K562 (cell line): Measurements from ENCODE around the gene XPO4. TPM values are rescaled to one million over a fixed set of nuclear protein-coding genes. Genes with fewer than 3 reads are reported as not detected.
"Not testable (repeated sequence)": the region's sequence is repeated elsewhere in the genome, so short reads cannot be mapped to it uniquely, and the experiment has no call there.

Experiments used
- ATAC-seq: fragments of 200-7000 bp; cut with Tn5 transposase; 3 replicates; pipeline ENCODE4 v1.9.1; 2020; ENCODE audit warnings: moderate library complexity
- BruUV-seq: library from RNA; stranded (reverse); fragments of 400-500 nt; replicated peaks from 2 replicates; lab custom pipeline; 2021; lab: Mats Ljungman, UMichigan
- CTCF ChIA-PET: fragments of 300-600 bp; formaldehyde crosslinking; extraction: SDS; loops from one replicate; lab custom pipeline; 2021; ENCODE audit warnings: low intra/inter-chr PET ratio; lab: Yijun Ruan, JAX
- POLR2A ChIA-PET: fragments of 300-600, 350-650 bp; sonication (Branson Sonifier 250); formaldehyde crosslinking; extraction: SDS; loops from one replicate; lab custom pipeline; 2021; ENCODE audit warnings: antibody characterized with exemption, inconsistent platforms; lab: Yijun Ruan, JAX
- DNase-seq, 4 experiments: peaks; one replicate each; pipeline versions ENCODE4 v3.0.0 to v3.0.0-alpha.2; 2011 to 2018; ENCODE audit warnings: low spot score in 3 of 4, mixed read lengths in 3 of 4; ENCODE audit errors: extremely low read depth in 1 of 4
- FAIRE-seq: peaks from 2 replicates; lab custom pipeline; 2011; peaks lifted over from hg19 to GRCh38; lab: Jason Lieb, UNC
- H2AFZ ChIP-seq: 2 replicates; pipeline ENCODE4 v1.6.0; 2011; ENCODE audit warnings: low read depth, low read length, control low read depth, inconsistent platforms
- H3K27ac ChIP-seq: fragments of 200-600 bp; 3 replicates; pipeline ENCODE4 v1.8.0; 2011; ENCODE audit warnings: low read depth, mild to moderate bottlenecking, control low read depth, inconsistent platforms, low read length, moderate library complexity, mixed read lengths; ENCODE audit errors: extremely low read depth
- H3K27me3 ChIP-seq, 2 experiments: fragments of 300-600 bp in 1 of 2; 2 replicates in 1 of 2; 3 replicates in 1 of 2; pipeline versions ENCODE4 v1.6.0 to v1.8.0; 2011; ENCODE audit warnings: inconsistent platforms in 2 of 2, low read length in 2 of 2, mild to moderate bottlenecking in 1 of 2, mixed read lengths in 1 of 2, moderate library complexity in 1 of 2; ENCODE audit not compliant: control insufficient read depth in 2 of 2, insufficient read depth in 2 of 2
- H3K36me3 ChIP-seq: fragments of 300-600 bp; 3 replicates; pipeline ENCODE4 v1.8.0; 2011; ENCODE audit warnings: mild to moderate bottlenecking, low read length, inconsistent platforms; ENCODE audit not compliant: control insufficient read depth, insufficient read depth
- H3K4me1 ChIP-seq, 2 experiments: fragments of 200-600 bp in 1 of 2; replicated peaks in 1 of 2; 2 replicates in 1 of 2; 3 replicates in 1 of 2; pipeline versions ENCODE4 v1.5.1 to v1.8.0; 2011; ENCODE audit warnings: inconsistent platforms in 2 of 2, low read length in 2 of 2, mild to moderate bottlenecking in 1 of 2, mixed read lengths in 1 of 2, moderate library complexity in 1 of 2; ENCODE audit not compliant: control insufficient read depth in 2 of 2, insufficient read depth in 2 of 2
- H3K4me2 ChIP-seq: 2 replicates; pipeline ENCODE4 v1.6.1; 2011; ENCODE audit warnings: low read length, control low read depth, inconsistent platforms, mixed read lengths; ENCODE audit not compliant: insufficient read depth
- H3K4me3 ChIP-seq: fragments of 200-600 bp; sonication (generic), shearing (Covaris generic); 2 replicates; pipeline ENCODE4 v1.5.1; 2016; ENCODE audit warnings: control low read depth, inconsistent platforms
- H3K79me2 ChIP-seq: fragments of 200-600 bp; 3 replicates; pipeline ENCODE4 v1.8.0; 2011; ENCODE audit warnings: low read length, inconsistent platforms; ENCODE audit not compliant: control insufficient read depth, insufficient read depth
- H3K9ac ChIP-seq, 2 experiments: 2 replicates each; pipeline versions ENCODE4 v1.6.0 to v1.6.1; 2011; ENCODE audit warnings: low read depth in 2 of 2, low read length in 2 of 2, control low read depth in 1 of 2, inconsistent platforms in 1 of 2, mild to moderate bottlenecking in 1 of 2, mixed read lengths in 1 of 2; ENCODE audit not compliant: insufficient read depth in 1 of 2
- H3K9me1 ChIP-seq: one replicate; pipeline ENCODE4 v1.6.0; 2011; ENCODE audit warnings: inconsistent platforms, mild to moderate bottlenecking, low read length, moderate library complexity; ENCODE audit not compliant: control insufficient read depth, insufficient read depth
- H3K9me3 ChIP-seq: replicated peaks from 2 replicates; pipeline ENCODE4 v1.5.1; 2011; ENCODE audit warnings: low read depth, low read length, inconsistent platforms; ENCODE audit not compliant: control insufficient read depth, insufficient read depth
- H4K20me1 ChIP-seq: replicated peaks from 2 replicates; pipeline ENCODE4 v1.6.1; 2011; ENCODE audit warnings: low read length, inconsistent platforms, mixed read lengths; ENCODE audit not compliant: control insufficient read depth, insufficient read depth
- HDAC2 ChIP-seq: fragments of 450-650 bp; IDR thresholded peaks from 2 replicates; pipeline ENCODE4 v1.6.1; 2016; ENCODE audit warnings: mild to moderate bottlenecking
- RAD21 ChIP-seq, 2 experiments: fragments of 250-450 bp in 1 of 2; fragments of 450-650 bp in 1 of 2; sonication (Bioruptor Pico) in 1 of 2; formaldehyde crosslinking in 1 of 2; IDR thresholded peaks in 1 of 2; conservative IDR thresholded peaks in 1 of 2; 2 replicates each; pipeline versions ENCODE4 v1.4.0 to v1.8.0; 2020 to 2022; ENCODE audit warnings: mild to moderate bottlenecking in 2 of 2, moderate library complexity in 1 of 2
- TCF3 ChIP-seq: sonication (generic); formaldehyde crosslinking; IDR thresholded peaks from 2 replicates; pipeline ENCODE4 v1.4.0; 2020; ENCODE audit warnings: mild to moderate bottlenecking, missing genetic modification reagents
- XRCC5 ChIP-seq: fragments of 200-400 bp; formaldehyde crosslinking; IDR thresholded peaks from 2 replicates; pipeline ENCODE4 v1.6.1; 2017; ENCODE audit warnings: low read depth, mild to moderate bottlenecking, low read length
- ZNF316 ChIP-seq: fragments of 450-650 bp; IDR thresholded peaks from 2 replicates; pipeline ENCODE4 v1.6.1; 2016
- WGBS: fragments of 100-300 bp; shearing (Covaris generic); methylation state at CpG from one replicate; pipeline ENCODE4 v1.1.6; 2016; ENCODE audit warnings: low coverage, mixed read lengths; ENCODE audit not compliant: insufficient coverage; ENCODE audit errors: missing lambda C conversion rate; 5-methylcytosine and 5-hydroxymethylcytosine counted together
- in situ Hi-C: fragments of 300-500 bp; cut with MboI; formaldehyde crosslinking; loops from 4 replicates; pipeline ENCODE4 v1.15.0; 2018; ENCODE audit warnings: inconsistent platforms, mixed read lengths
- intact Hi-C: fragments of 100-400 bp; cut with micrococcal nuclease; formaldehyde crosslinking; loops from 2 replicates; pipeline ENCODE4 v1.14.2; 2022
- polyA plus RNA-seq, 8 experiments: library from polyadenylated mRNA; depleted of rRNA in 4 of 8; stranded (reverse) in 5 of 8; unstranded in 3 of 8; fragments of >200 nt; fragmentation: Nextera tagmentation in 2 of 8; fragmentation: Illumina TruSeq in 1 of 8; extraction: Ambion mirVana in 2 of 8; extraction: Trizol in 1 of 8; gene quantifications; 2 replicates each; pipeline versions ENCODE4 v1.2.1 to v1.2.3, GENCODE V29; 2011 to 2014; ENCODE audit warnings: inconsistent platforms in 1 of 8, missing spikeins in 1 of 8
- total RNA-seq, 7 experiments: library from RNA; depleted of rRNA in 6 of 7; stranded (reverse); fragments of >200 nt in 6 of 7; fragmentation: Illumina TruSeq in 2 of 7; extraction: Trizol in 2 of 7; gene quantifications; 2 replicates each; pipeline versions ENCODE4 v1.2.1 to v1.2.3, GENCODE V29; 2011 to 2021; ENCODE audit warnings: low replicate concordance in 1 of 7
- TF ChIP-seq, protein P1 (sequence below): fragments of 250-450 bp; sonication (Bioruptor Pico); IDR thresholded peaks from 2 replicates; pipeline ENCODE4 v1.5.0; 2021
- TF ChIP-seq, protein P2 (sequence below): IDR thresholded peaks from 3 replicates; pipeline ENCODE4 v1.6.1; 2011; ENCODE audit warnings: borderline replicate concordance, mild to moderate bottlenecking; ENCODE audit not compliant: insufficient read length, insufficient read depth
- TF ChIP-seq, protein P3 (sequence below): sonication (generic); formaldehyde crosslinking; IDR thresholded peaks from 2 replicates; pipeline ENCODE4 v1.8.1; 2022; ENCODE audit warnings: missing genetic modification reagents

Gene XPO4
- total and polyA plus RNA-seq, 9 of the 15 experiments (the other 6 are each of a cell fraction or from before 2014, with no cell fraction given) = 5.5 to 25.1 (median 17.5) TPM

DNA sequence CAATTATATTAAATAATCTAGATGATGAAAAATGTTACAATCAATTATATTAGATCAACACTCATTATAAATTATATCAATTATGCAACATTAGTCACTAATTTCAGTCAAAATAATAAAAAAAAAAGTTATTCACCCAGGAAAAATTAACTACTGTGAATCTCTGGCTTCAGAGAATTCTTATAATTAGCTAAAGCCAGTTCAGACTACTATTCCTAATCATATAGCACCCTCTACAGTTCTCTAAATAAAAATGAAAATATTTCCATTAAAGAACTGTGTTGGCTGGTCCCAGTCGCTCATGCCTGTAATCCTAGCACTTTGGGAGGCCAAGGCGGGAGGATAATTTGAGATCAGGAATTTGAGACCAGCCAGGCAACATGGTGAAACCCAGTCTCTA lies 33.0 kb downstream of the XPO4 start (continued):
- TF ChIP-seq, protein P1, sequence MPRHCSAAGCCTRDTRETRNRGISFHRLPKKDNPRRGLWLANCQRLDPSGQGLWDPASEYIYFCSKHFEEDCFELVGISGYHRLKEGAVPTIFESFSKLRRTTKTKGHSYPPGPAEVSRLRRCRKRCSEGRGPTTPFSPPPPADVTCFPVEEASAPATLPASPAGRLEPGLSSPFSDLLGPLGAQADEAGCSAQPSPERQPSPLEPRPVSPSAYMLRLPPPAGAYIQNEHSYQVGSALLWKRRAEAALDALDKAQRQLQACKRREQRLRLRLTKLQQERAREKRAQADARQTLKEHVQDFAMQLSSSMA (CRISPR knock-in tag) = no peak
- TF ChIP-seq RAD21 (CRISPR knock-in tag; conservative IDR thresholded peaks at IDR 0.05 in 1 of 2, IDR thresholded peaks at IDR 0.05 in 1 of 2) = peak in 1 of 2 experiments; percentile 16; a peak in 1 of 4 replicates
- no peak for TF ChIP-seq HDAC2
- no peak for TF ChIP-seq XRCC5
- TF ChIP-seq, protein P2, sequence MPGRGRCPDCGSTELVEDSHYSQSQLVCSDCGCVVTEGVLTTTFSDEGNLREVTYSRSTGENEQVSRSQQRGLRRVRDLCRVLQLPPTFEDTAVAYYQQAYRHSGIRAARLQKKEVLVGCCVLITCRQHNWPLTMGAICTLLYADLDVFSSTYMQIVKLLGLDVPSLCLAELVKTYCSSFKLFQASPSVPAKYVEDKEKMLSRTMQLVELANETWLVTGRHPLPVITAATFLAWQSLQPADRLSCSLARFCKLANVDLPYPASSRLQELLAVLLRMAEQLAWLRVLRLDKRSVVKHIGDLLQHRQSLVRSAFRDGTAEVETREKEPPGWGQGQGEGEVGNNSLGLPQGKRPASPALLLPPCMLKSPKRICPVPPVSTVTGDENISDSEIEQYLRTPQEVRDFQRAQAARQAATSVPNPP = no peak
- TF ChIP-seq, protein P3, sequence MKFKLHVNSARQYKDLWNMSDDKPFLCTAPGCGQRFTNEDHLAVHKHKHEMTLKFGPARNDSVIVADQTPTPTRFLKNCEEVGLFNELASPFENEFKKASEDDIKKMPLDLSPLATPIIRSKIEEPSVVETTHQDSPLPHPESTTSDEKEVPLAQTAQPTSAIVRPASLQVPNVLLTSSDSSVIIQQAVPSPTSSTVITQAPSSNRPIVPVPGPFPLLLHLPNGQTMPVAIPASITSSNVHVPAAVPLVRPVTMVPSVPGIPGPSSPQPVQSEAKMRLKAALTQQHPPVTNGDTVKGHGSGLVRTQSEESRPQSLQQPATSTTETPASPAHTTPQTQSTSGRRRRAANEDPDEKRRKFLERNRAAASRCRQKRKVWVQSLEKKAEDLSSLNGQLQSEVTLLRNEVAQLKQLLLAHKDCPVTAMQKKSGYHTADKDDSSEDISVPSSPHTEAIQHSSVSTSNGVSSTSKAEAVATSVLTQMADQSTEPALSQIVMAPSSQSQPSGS = no peak

DNA sequence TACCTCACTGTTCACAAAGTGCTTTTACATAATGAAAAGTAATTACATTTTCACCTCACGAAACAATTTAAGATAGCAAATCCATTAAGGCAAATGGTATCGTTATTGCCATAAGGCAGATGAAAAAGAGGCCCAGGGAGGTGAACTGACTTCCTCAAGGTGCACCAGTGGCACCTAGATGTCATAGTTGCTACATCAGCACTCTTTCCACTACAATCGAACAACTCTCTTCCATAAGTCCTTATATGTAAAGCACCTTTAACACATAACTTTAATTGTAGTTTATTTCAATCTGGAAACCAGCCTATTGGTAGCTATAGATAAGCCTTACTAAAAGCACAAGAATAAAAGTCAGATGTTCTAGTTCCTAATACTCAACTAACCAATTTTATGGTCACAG lies 35.1 kb downstream of the XPO4 start:
- no peaks in the 10 kb centered on the region for H3K27me3 ChIP-seq
- BruUV-seq = no TSS peak
- H3K79me2 ChIP-seq = peaks cover 85% of the 10 kb centered on the region
- no peaks in the 10 kb centered on the region for H3K9me1 ChIP-seq
- no peak overlapping the region for H3K4me2 ChIP-seq
- no peaks in the 10 kb centered on the region for H3K9me3 ChIP-seq
- H4K20me1 ChIP-seq = no peaks in the 10 kb centered on the region; the same call in 1 of the 2 replicates
- POLR2A ChIA-PET = no interaction called here
- no peak overlapping the region for H3K9ac ChIP-seq
- 73% methylated on average over 3 of the region's 3 CpGs for WGBS
- no peak overlapping the region for H2AFZ ChIP-seq
- ATAC-seq (no peak), FAIRE-seq (no peak), DNase-seq (no peak)
- H3K4me3 ChIP-seq = no peak overlapping the region
- CTCF ChIA-PET = no interaction called here
- no peak for TF ChIP-seq TCF3 (CRISPR knock-in tag)
- peak; percentile 48 for TF ChIP-seq ZNF316
- intact Hi-C loops = no loop called here
- in situ Hi-C loops = no loop called here
- peaks cover 25% of the 10 kb centered on the region for H3K36me3 ChIP-seq
- no peak overlapping the region for H3K27ac ChIP-seq
- no peaks in the 10 kb centered on the region for H3K4me1 ChIP-seq

DNA sequence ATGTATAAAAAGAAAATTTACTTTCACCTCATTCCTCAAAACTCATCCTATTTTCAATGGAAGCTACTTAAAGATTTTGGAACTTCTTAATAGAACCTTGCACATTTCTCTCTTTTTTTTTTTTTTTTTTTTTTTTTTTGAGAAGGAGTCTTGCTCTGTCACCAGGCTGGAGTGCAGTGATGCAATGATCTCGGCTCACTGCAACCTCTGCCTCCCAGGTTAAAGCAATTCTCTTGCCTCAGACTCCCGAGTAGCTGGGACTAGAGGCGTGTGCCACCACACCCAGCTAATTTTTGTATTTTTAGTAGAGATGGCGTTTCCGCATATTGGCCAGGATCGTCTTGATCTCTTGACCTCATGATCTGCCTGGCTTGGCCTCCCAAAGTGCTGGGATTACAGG lies 40.9 kb downstream of the XPO4 start:
- ATAC-seq, intact Hi-C loops, CTCF ChIA-PET, H3K9me3 ChIP-seq, BruUV-seq, H3K4me2 ChIP-seq, H3K27me3 ChIP-seq, DNase-seq, H3K9me1 ChIP-seq, H3K4me3 ChIP-seq, POLR2A ChIA-PET, H3K27ac ChIP-seq, H3K9ac ChIP-seq, H2AFZ ChIP-seq, in situ Hi-C loops, FAIRE-seq, H3K4me1 ChIP-seq, H4K20me1 ChIP-seq: not testable (repeated sequence)
- peaks cover 49% of the 10 kb centered on the region for H3K36me3 ChIP-seq
- H3K79me2 ChIP-seq = peaks cover 28% of the 10 kb centered on the region
- 97% methylated on average over 6 of the region's 6 CpGs for WGBS
